Gastroesophageal sphincter (tissue), 4 donors: Measurements from ENCODE around the gene RUSC1. TPM values are rescaled to one million over a fixed set of nuclear protein-coding genes. Genes with fewer than 3 reads are reported as not detected.
"Not testable (repeated sequence)": the region's sequence is repeated elsewhere in the genome, so short reads cannot be mapped to it uniquely, and the experiment has no call there.

Experiments used
- ATAC-seq: fragments of 150-250 bp; one replicate; pipeline ENCODE4 v1.9.1; 2016; ENCODE audit warnings: mild to moderate bottlenecking, moderate library complexity
- H3K27ac ChIP-seq, 4 donors: fragments of 200-600 bp; sonication (generic) in 3 of 4; 1 replicate in 3 of 4; 2 replicates in 1 of 4; pipeline ENCODE4 v1.5.1; 2016 to 2019
- H3K27me3 ChIP-seq: fragments of 200-600 bp; sonication (generic); one replicate; pipeline ENCODE4 v1.5.1; 2019
- H3K36me3 ChIP-seq, 2 donors: fragments of 200-600 bp; sonication (generic); one replicate each; pipeline ENCODE4 v1.5.1; 2019; ENCODE audit warnings: control low read depth in 1 of 2
- H3K4me1 ChIP-seq, 3 donors: fragments of 200-600 bp; sonication (generic); 1 replicate in 2 of 3; 2 replicates in 1 of 3; pipeline ENCODE4 v1.5.1; 2016 to 2019; ENCODE audit warnings: control low read depth in 2 of 3
- H3K4me3 ChIP-seq, 2 donors: fragments of 200-600 bp; sonication (generic); one replicate each; pipeline ENCODE4 v1.5.1; 2019; ENCODE audit warnings: mild to moderate bottlenecking in 1 of 2, moderate library complexity in 1 of 2
- H3K9me3 ChIP-seq, 3 donors: fragments of 200-600 bp; sonication (generic); one replicate each; pipeline ENCODE4 v1.5.1; 2017 to 2019; ENCODE audit warnings: control low read depth in 2 of 3
- EP300 ChIP-seq: sonication (generic); formaldehyde crosslinking; IDR thresholded peaks from one replicate; pipeline ENCODE4 v1.6.1; 2017; ENCODE audit warnings: antibody characterized with exemption, mild to moderate bottlenecking
- POLR2A ChIP-seq, 2 donors: fragments of 450-650 bp; IDR thresholded peaks; one replicate each; pipeline ENCODE4 v1.6.1; 2017; ENCODE audit warnings: antibody characterized with exemption in 2 of 2, mild to moderate bottlenecking in 2 of 2, moderate library complexity in 1 of 2
- POLR2AphosphoS5 ChIP-seq: sonication (generic); formaldehyde crosslinking; IDR thresholded peaks from one replicate; pipeline ENCODE4 v1.6.1; 2017; ENCODE audit warnings: antibody characterized with exemption
- WGBS, 2 donors: methylation state at CpG; one replicate each; pipeline ENCODE4 v1.1.5; 2018; ENCODE audit warnings: low coverage in 1 of 2; 5-methylcytosine and 5-hydroxymethylcytosine counted together
- total RNA-seq, 4 donors: library from RNA; depleted of rRNA; stranded (reverse); fragments of >200 nt; gene quantifications; one replicate each; pipeline ENCODE4 v1.1.0, GENCODE V29; 2016
- TF ChIP-seq, protein P1 (sequence below), 4 experiments: fragments of 200-600 bp in 2 of 4; fragments of 450-650 bp in 2 of 4; sonication (generic) in 1 of 4; IDR thresholded peaks; one replicate each; pipeline ENCODE4 v1.5.1; 2017 to 2019; ENCODE audit warnings: antibody characterized with exemption in 4 of 4, mild to moderate bottlenecking in 2 of 4, moderate library complexity in 2 of 4

Gene RUSC1
- total RNA-seq, 4 donors from 2014 or later: 10.8 to 34.2 (median 24.4) TPM

- WGBS, 2 donors: no CpG with 5 or more reads among the region's 6 CpGs
- H3K27ac ChIP-seq: peak overlapping the region in 3 of 4 donors; percentile 98 to 99 (median 99)
- TF ChIP-seq POLR2AphosphoS5 (no peak), EP300 (no peak), POLR2A (IDR thresholded peaks at IDR 0.05) (no peak)
- TF ChIP-seq, protein P1, sequence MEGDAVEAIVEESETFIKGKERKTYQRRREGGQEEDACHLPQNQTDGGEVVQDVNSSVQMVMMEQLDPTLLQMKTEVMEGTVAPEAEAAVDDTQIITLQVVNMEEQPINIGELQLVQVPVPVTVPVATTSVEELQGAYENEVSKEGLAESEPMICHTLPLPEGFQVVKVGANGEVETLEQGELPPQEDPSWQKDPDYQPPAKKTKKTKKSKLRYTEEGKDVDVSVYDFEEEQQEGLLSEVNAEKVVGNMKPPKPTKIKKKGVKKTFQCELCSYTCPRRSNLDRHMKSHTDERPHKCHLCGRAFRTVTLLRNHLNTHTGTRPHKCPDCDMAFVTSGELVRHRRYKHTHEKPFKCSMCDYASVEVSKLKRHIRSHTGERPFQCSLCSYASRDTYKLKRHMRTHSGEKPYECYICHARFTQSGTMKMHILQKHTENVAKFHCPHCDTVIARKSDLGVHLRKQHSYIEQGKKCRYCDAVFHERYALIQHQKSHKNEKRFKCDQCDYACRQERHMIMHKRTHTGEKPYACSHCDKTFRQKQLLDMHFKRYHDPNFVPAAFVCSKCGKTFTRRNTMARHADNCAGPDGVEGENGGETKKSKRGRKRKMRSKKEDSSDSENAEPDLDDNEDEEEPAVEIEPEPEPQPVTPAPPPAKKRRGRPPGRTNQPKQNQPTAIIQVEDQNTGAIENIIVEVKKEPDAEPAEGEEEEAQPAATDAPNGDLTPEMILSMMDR (IDR thresholded peaks at IDR 0.05): no peak
- H3K27me3 ChIP-seq: no peaks in the 10 kb centered on the region
- H3K4me3 ChIP-seq: peak overlapping the region in 1 of 2 donors; percentile 92
- H3K4me1 ChIP-seq: peaks cover 0 to 54% (median 15%) of the 10 kb centered on the region in 3 donors
- ATAC-seq: no peak
- H3K9me3 ChIP-seq: no peaks in the 10 kb centered on the region
- peaks cover 0 to 46% of the 10 kb centered on the region in 2 donors for H3K36me3 ChIP-seq
Observed at GRCh38 chr1:155325603-155325893, 4.9 kb downstream of the RUSC1 start.

DNA sequence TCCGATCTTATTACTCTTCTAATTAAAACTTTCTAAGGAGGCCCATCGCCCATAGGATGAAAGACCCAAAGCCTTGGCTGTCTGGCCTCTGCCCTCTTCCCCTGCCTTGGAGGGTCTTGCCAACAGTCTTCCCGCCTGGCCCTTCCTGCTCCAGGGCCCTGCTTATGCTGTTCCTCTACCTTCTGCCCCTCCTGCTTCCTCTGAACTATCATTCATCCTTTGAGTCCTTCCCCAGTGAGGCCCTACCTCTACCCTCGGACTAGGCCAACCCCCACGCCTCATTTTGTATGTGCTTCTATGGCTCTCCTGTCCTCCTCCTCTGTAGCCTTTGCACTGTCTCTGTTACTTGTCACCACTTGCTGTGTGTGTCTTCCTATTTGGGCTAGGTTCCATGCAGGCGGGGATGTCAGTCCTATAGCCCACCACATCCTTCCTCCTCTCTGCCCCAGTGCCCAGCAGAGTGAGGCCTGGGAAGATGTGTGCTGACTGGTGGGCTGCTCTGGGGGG is 5.4 kb downstream of the RUSC1 start:
- H3K4me1 ChIP-seq: peaks cover 0 to 49% (median 15%) of the 10 kb centered on the region in 3 donors
- H3K4me3 ChIP-seq: no peak overlapping the region
- H3K36me3 ChIP-seq: peaks cover 0 to 51% of the 10 kb centered on the region in 2 donors
- no peaks in the 10 kb centered on the region for H3K9me3 ChIP-seq
- peak overlapping the region in 2 of 4 donors; percentile 98 to 99 for H3K27ac ChIP-seq
- no peak for ATAC-seq
- H3K27me3 ChIP-seq: no peaks in the 10 kb centered on the region
- WGBS, 2 donors: 75 to 83% methylated on average over 5 of the region's 6 CpGs
- no peak for TF ChIP-seq POLR2AphosphoS5
- TF ChIP-seq EP300: no peak
- TF ChIP-seq, protein P1 (IDR thresholded peaks at IDR 0.05): no peak
- TF ChIP-seq POLR2A (IDR thresholded peaks at IDR 0.05): no peak

GRCh38 chr1:155326631-155327037 is 5.9 kb downstream of the RUSC1 start:
- no peaks in the 10 kb centered on the region for H3K27me3 ChIP-seq
- TF ChIP-seq, protein P1 (IDR thresholded peaks at IDR 0.05): no peak
- no peak for TF ChIP-seq EP300
- TF ChIP-seq POLR2A (IDR thresholded peaks at IDR 0.05): no peak
- no peak for TF ChIP-seq POLR2AphosphoS5
- H3K36me3 ChIP-seq: peaks cover 0 to 57% of the 10 kb centered on the region in 2 donors
- peaks cover 0 to 43% (median 10%) of the 10 kb centered on the region in 3 donors for H3K4me1 ChIP-seq
- H3K27ac ChIP-seq: peak overlapping the region in 1 of 4 donors; percentile 4
- no peak overlapping the region for H3K4me3 ChIP-seq
- no peak for ATAC-seq
- WGBS, 2 donors: 70% methylated on average over 4 of the region's 7 CpGs; no CpG with 5 or more reads in 1 of the 2 donors
- no peaks in the 10 kb centered on the region for H3K9me3 ChIP-seq

GRCh38 chr1:155327981-155328380 is 7.3 kb downstream of the RUSC1 start:
- Histone ChIP-seq H3K4me3 (no peak overlapping the region), H3K9me3 (no peaks in the 10 kb centered on the region), H3K27ac (no peak overlapping the region), H3K36me3 (peaks cover 0 to 59% of the 10 kb centered on the region in 2 donors), H3K4me1 (peaks cover 0 to 30% (median 4%) of the 10 kb centered on the region in 3 donors), H3K27me3 (no peaks in the 10 kb centered on the region)
- no peak for ATAC-seq
- 55 to 88% methylated on average over 1 of the region's 4 CpGs for WGBS, 2 donors
- TF ChIP-seq EP300 (no peak), POLR2A (IDR thresholded peaks at IDR 0.05) (no peak), POLR2AphosphoS5 (no peak)
- TF ChIP-seq, protein P1 (IDR thresholded peaks at IDR 0.05): no peak

DNA sequence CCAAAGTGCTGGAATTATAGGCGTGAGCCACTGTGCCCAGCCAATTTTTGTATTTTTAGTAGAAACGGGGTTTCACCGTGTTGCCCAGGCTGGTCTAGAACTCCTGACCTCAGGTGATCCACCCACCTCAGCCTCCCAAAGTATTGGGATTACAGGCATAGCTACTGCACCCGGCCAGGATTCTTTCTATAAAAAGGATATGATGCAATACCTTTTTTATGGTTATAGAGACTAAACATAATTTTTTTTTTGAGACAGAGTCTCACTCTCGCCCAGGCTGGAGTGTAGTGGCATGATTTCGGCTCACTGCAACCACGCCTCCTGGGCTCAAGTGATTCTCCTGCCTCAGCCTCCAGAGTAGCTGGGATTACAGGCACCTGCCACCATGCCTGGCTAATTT is 8.2 kb downstream of the RUSC1 start:
- H3K4me3 ChIP-seq, H3K27me3 ChIP-seq, ATAC-seq, H3K9me3 ChIP-seq, H3K27ac ChIP-seq: not testable (repeated sequence)
- 65 to 73% methylated on average over 3 to 7 of the region's 7 CpGs for WGBS, 2 donors
- H3K36me3 ChIP-seq: peaks cover 0 to 68% of the 10 kb centered on the region in 2 donors
- H3K4me1 ChIP-seq: peaks cover 0 to 30% (median 4%) of the 10 kb centered on the region in 3 donors
